ENCODE measurements around the gene SCRT2. TPM values are rescaled to one million over a fixed set of nuclear protein-coding genes. Genes with fewer than 3 reads are reported as not detected.
A peak's percentile ranks its signal among the peaks of the same experiment; 100 is the strongest.

The SCRT2 gene
- total and polyA plus RNA-seq, 9 of the 15 experiments (the other 6 are each of a cell fraction or from before 2014, with no cell fraction given) = 0.04 to 0.75 (median 0.13) TPM; not detected in 2

GRCh38 chr20:653590-654416, 21.8 kb downstream of the SCRT2 start (continued):
- TF ChIP-seq MGA (IDR thresholded peaks at IDR 0.05) (no peak; the same call in none of the 2 replicates), POLR3G (IDR thresholded peaks at IDR 0.05; ENCODE audit: extremely low read depth, insufficient read length, insufficient replicate concordance) (no peak), ZNF586 (CRISPR knock-in tag; conservative IDR thresholded peaks at IDR 0.05) (no peak), ZNF253 (CRISPR knock-in tag; conservative IDR thresholded peaks at IDR 0.05) (no peak), ZEB2 (IDR thresholded peaks at IDR 0.05) (0 out of 2 replicates have a peak, but pooled peaks have one; percentile 24), MAFG (tag; conservative IDR thresholded peaks at IDR 0.05) (peak; percentile 35; the same call in 1 of the 2 replicates), SMARCC2 (IDR thresholded peaks at IDR 0.05; ENCODE audit: low read depth) (0 out of 2 replicates have a peak, but pooled peaks have one; percentile 48), NCOA4 (IDR thresholded peaks at IDR 0.05; ENCODE audit: partially characterized antibody) (peak; percentile 68), KDM5B (IDR thresholded peaks at IDR 0.05; ENCODE audit: insufficient replicate concordance, low read depth, low read length) (peak; percentile 70), FOXA3 (CRISPR knock-in tag; conservative IDR thresholded peaks at IDR 0.05 in 1 of 2, IDR thresholded peaks at IDR 0.05 in 1 of 2) (0 out of 4 replicates have a peak, but pooled peaks of 1 of the 2 experiments have one; percentile 24), PHF8 (IDR thresholded peaks at IDR 0.05; ENCODE audit: borderline replicate concordance, low read length) (peak; percentile 43; the same call in 1 of the 2 replicates), PCBP2 (IDR thresholded peaks at IDR 0.05; ENCODE audit: low read depth, low read length, poor library complexity, severe bottlenecking) (no peak), ZNF324 (CRISPR knock-in tag; IDR thresholded peaks at IDR 0.05) (peak; percentile 48; the same call in 1 of the 2 replicates)
- TF ChIP-seq, protein P1, sequence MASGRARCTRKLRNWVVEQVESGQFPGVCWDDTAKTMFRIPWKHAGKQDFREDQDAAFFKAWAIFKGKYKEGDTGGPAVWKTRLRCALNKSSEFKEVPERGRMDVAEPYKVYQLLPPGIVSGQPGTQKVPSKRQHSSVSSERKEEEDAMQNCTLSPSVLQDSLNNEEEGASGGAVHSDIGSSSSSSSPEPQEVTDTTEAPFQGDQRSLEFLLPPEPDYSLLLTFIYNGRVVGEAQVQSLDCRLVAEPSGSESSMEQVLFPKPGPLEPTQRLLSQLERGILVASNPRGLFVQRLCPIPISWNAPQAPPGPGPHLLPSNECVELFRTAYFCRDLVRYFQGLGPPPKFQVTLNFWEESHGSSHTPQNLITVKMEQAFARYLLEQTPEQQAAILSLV (tag; IDR thresholded peaks at IDR 0.05) = no peak

All from K562 (cell line).